Stimulated activated CD4-positive, alpha-beta T cell treated with anti-CD3 and anti-CD28 coated beads, TNF-alpha, amount 100 ng/mL, for 4 hours (primary cell): ENCODE data around the gene HNRNPM.
A peak's percentile ranks its signal among the peaks of the same experiment; 100 is the strongest.
"Not testable (repeated sequence)": the region's sequence is repeated elsewhere in the genome, so short reads cannot be mapped to it uniquely, and the experiment has no call there.

Experiments
- DNase-seq, 3 experiments: peaks; one replicate each; pipeline ENCODE4 v3.0.0-alpha.2; 2020; ENCODE audit warnings: low read depth in 3 of 3

HNRNPM gene

GRCh38 chr19:8511573-8512101 lies 66.9 kb downstream of the HNRNPM start:
- no peak for DNase-seq

- DNase-seq: no peak
Measured at GRCh38 chr19:8512115-8512967, 67.6 kb downstream of the HNRNPM start.

- DNase-seq: no peak
Measured at GRCh38 chr19:8513036-8513686, 68.4 kb downstream of the HNRNPM start.

GRCh38 chr19:8513687-8514504 lies 69.1 kb downstream of the HNRNPM start, which contains the start of gene ZNF414:
Gene ZNF414 (minus strand): TSS chr19:8514167. CDS start chr19:8514046, 121 bp downstream.
- DNase-seq: peak; percentile 94 to 99 (median 96)

GRCh38 chr19:8514505-8515009 lies 69.8 kb downstream of the HNRNPM start:
- DNase-seq: not testable (repeated sequence)

- DNase-seq: peak in 1 of 3 experiments; percentile 37
Measured at GRCh38 chr19:8515317-8515716, 70.5 kb downstream of the HNRNPM start.

- DNase-seq: no peak
Measured at GRCh38 chr19:8517551-8518442, 73.0 kb downstream of the HNRNPM start.

- DNase-seq: no peak
Measured at GRCh38 chr19:8518536-8518935, 73.8 kb downstream of the HNRNPM start.

GRCh38 chr19:8519388-8519787 lies 74.6 kb downstream of the HNRNPM start:
- no peak for DNase-seq

GRCh38 chr19:8525401-8525684 lies 80.6 kb downstream of the HNRNPM start:
- DNase-seq: no peak

GRCh38 chr19:8526345-8527091 lies 81.7 kb downstream of the HNRNPM start:
- no peak for DNase-seq

- no peak for DNase-seq
Measured at GRCh38 chr19:8528500-8528899, 83.7 kb downstream of the HNRNPM start.

GRCh38 chr19:8529369-8530006 lies 84.7 kb downstream of the HNRNPM start:
- DNase-seq: no peak

GRCh38 chr19:8530061-8530679 lies 85.4 kb downstream of the HNRNPM start:
- DNase-seq: no peak

GRCh38 chr19:8531470-8531869 lies 86.7 kb downstream of the HNRNPM start:
- DNase-seq: no peak

- DNase-seq: no peak
Measured at GRCh38 chr19:8532225-8532624, 87.5 kb downstream of the HNRNPM start.

- DNase-seq: no peak
Measured at GRCh38 chr19:8536282-8536681, 91.5 kb downstream of the HNRNPM start.

- no peak for DNase-seq
Measured at GRCh38 chr19:8537099-8537498, 92.3 kb downstream of the HNRNPM start.
